Adipose tissue (tissue), 3 donors: ENCODE data around the gene NALCN. TPM values are rescaled to one million over a fixed set of nuclear protein-coding genes. Genes with fewer than 3 reads are reported as not detected.

Experiments used
- H3K27ac ChIP-seq: one replicate; pipeline ENCODE4 v1.5.1; 2013; ENCODE audit warnings: low read depth, low read length
- WGBS, 3 donors: extraction: QIAGEN DNeasy Blood & Tissue Kit; methylation state at CpG; one replicate each; pipeline ENCODE4 v1.1.7; 2013; 5-methylcytosine and 5-hydroxymethylcytosine counted together
- polyA plus RNA-seq, 3 donors: library from polyadenylated mRNA; stranded (reverse); fragments of 200-250 nt; gene quantifications; one replicate each; pipeline ENCODE4 v1.2.3, GENCODE V29; 2013
- donor health status: healthy with polysubstance abuse.
- donor health status: Bipolar disorder and iron deficiency.
- donor health status: healthy.

NALCN gene
- under 1 TPM; 0.09 to 0.97 (median 0.45) TPM for polyA plus RNA-seq

- H3K27ac ChIP-seq = no peak within 1 kb of the TSS
Observed at GRCh38 chr13:101416181-101417042, at the start of gene NALCN. Gene NALCN, minus strand, starts transcription at chr13:101416508. Its CDS starts 17,382 bp downstream, at chr13:101399126.

GRCh38 chr13:101465877-101466276 lies 49.6 kb upstream of the NALCN start:
- WGBS, 3 donors = 76 to 90% (median 77%) methylated on average over 3 of the region's 3 CpGs
- no peak overlapping the region for H3K27ac ChIP-seq

More at GRCh38 chr13:101416181-101417042, at the start of gene NALCN:
- 1 to 2% (median 2%) methylated on average over 75 to 85 of the region's 85 CpGs for WGBS, 3 donors

GRCh38 chr13:101457176-101457575 lies 40.9 kb upstream of the NALCN start:
- 86 to 96% (median 92%) methylated on average over 2 of the region's 2 CpGs for WGBS, 3 donors
- H3K27ac ChIP-seq = no peak overlapping the region

- no peak overlapping the region for H3K27ac ChIP-seq
- WGBS, 3 donors = 36 to 61% (median 41%) methylated on average over 3 of the region's 3 CpGs
Observed at GRCh38 chr13:101455863-101456262, 39.6 kb upstream of the NALCN start.

GRCh38 chr13:101454767-101455166 lies 38.5 kb upstream of the NALCN start:
- H3K27ac ChIP-seq = no peak overlapping the region
- 48 to 61% (median 60%) methylated on average over 2 of the region's 2 CpGs for WGBS, 3 donors

GRCh38 chr13:101453784-101454201 lies 37.5 kb upstream of the NALCN start:
- WGBS, 3 donors = 3 to 8% (median 7%) methylated on average over 32 to 41 of the region's 41 CpGs
- no peak overlapping the region for H3K27ac ChIP-seq

GRCh38 chr13:101452519-101453485 lies 36.5 kb upstream of the NALCN start, which contains the start of gene ITGBL1:
Gene ITGBL1, plus strand, starts transcription at chr13:101452675. Its CDS starts 159 bp downstream, at chr13:101452834.
- 57 to 71% (median 66%) methylated on average over 18 of the region's 18 CpGs for WGBS, 3 donors
- H3K27ac ChIP-seq = no peak within 1 kb of the TSS

- no peak overlapping the region for H3K27ac ChIP-seq
Observed at GRCh38 chr13:101451641-101452040, 35.3 kb upstream of the NALCN start.

GRCh38 chr13:101450749-101451130 lies 34.4 kb upstream of the NALCN start:
- H3K27ac ChIP-seq = no peak overlapping the region
- 86 to 94% (median 90%) methylated on average over 2 of the region's 2 CpGs for WGBS, 3 donors

GRCh38 chr13:101449790-101450748 lies 33.8 kb upstream of the NALCN start:
- 48 to 61% (median 57%) methylated on average over 5 of the region's 5 CpGs for WGBS, 3 donors
- H3K27ac ChIP-seq = no peak overlapping the region

- no peak overlapping the region for H3K27ac ChIP-seq
- WGBS, 3 donors = 49 to 83% (median 58%) methylated on average over 4 of the region's 4 CpGs
Observed at GRCh38 chr13:101447852-101448251, 31.5 kb upstream of the NALCN start.

- H3K27ac ChIP-seq = no peak overlapping the region
- 76 to 91% (median 86%) methylated on average over 3 of the region's 3 CpGs for WGBS, 3 donors
Observed at GRCh38 chr13:101434486-101434885, 18.2 kb upstream of the NALCN start.

- no peak overlapping the region for H3K27ac ChIP-seq
Observed at GRCh38 chr13:101433895-101434294, 17.6 kb upstream of the NALCN start.

GRCh38 chr13:101429733-101430132 lies 13.4 kb upstream of the NALCN start:
- H3K27ac ChIP-seq = no peak overlapping the region
- 91 to 99% (median 95%) methylated on average over 3 of the region's 3 CpGs for WGBS, 3 donors

GRCh38 chr13:101425623-101426022 lies 9.3 kb upstream of the NALCN start:
- H3K27ac ChIP-seq = no peak overlapping the region
- WGBS, 3 donors = 65 to 83% (median 69%) methylated on average over 10 of the region's 10 CpGs

GRCh38 chr13:101425156-101425471 lies 8.8 kb upstream of the NALCN start:
- H3K27ac ChIP-seq = no peak overlapping the region
- 83 to 89% (median 87%) methylated on average over 3 of the region's 3 CpGs for whole genome bisulfite sequencing, 3 donors

GRCh38 chr13:101424381-101425155 lies 8.3 kb upstream of the NALCN start:
- WGBS, 3 donors = 48 to 59% (median 54%) methylated on average over 6 of the region's 6 CpGs
- no peak overlapping the region for H3K27ac ChIP-seq
